Raji (cell line): ENCODE results near the gene MYH11.

Source experiments
- POLR2A ChIP-seq: IDR thresholded peaks from 2 replicates; pipeline ENCODE4 v1.6.1; 2011; ENCODE audit warnings: low read depth, low read length, control low read depth; ENCODE audit not compliant: insufficient read depth

MYH11 gene

DNA sequence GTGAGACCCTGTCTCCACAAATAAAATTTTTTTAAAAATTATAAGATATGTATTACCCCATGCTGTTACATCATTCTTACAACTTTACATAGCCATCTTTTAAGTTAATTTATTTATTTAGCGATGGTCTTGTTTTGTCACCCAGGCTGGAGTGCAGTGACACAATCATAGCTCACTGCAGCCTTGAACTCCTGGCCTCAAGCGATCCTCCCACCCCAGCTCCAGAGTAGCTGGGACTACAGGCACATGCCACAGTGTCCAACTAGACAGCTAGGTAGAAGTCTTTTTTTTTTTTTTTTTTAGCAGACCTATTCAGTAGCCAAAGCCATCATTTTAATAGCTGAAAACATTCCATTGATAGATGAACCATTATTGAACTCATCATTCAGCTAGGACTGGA is 114.1 kb downstream of the MYH11 start:
- TF ChIP-seq POLR2A = no peak

DNA sequence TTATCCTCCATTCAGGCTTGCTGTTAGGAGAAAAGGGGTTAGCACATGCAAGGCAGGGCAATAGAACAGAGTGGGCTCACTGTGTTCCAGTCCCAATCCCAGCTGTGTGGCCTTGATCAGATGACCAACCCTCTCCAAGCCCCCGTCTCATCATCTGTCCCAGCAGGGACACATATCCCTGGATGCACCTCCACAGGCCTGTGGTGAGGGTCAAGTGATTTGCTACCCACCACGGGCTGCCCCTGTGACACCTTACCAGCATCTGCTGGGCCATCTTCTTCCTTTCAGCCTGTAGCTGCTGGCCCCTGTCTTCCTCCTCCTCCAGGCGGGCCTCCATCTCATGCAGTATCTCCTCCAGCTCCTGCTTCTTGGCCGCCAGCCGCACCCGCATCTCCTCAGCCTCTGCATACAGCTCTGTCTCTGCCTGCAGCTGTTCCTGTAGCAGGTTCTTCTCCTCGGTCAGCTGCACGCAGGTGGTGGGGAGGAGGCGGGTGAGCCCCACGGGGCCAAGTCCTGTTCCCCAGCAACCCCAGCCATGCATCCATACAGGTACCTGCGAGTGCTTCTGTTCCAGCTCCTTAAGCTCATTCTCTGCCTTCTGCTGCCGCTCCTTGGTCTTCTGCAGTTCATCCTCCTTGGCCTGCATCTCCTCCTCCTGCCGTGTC is 115.5 kb downstream of the MYH11 start:
- no peak for TF ChIP-seq POLR2A

DNA sequence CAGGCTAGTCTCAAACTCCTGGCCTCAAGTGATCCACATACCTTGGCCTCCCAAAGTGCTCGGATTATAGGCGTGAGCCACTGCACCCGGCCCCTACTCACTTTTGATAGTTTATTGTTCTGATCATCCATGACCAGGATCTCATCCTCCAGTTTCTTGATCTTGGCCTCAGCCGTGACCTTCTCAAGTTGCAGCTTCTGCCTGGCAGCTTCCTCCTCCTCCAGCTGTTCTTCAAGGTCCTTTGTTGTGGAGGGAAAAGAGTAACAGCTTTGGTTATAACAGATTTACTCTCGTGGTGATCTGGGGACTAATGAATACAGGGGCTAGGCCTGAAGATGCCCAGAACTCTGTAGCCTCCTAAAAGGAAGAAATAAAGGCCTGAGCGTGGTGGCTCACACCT is 116.9 kb downstream of the MYH11 start:
- no peak for TF ChIP-seq POLR2A

DNA sequence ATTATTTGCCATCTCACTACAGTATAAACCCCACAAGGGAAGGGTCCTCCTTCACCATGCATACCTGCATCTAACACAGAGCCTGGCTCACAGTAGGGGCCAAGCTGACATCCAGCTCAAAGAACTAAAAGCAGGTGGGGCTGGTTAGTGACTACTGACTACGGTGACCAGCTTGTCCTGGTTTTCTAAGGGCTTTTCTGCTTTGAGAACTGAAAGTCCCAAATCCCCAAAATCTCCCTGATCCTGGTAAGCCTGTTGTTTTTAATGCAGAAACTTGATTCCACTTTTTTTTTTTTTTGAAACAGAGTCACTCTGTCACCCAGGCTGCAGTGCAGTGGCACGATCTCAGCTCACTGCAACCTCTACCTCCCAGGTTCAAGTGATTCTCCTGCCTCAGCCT is 117.4 kb downstream of the MYH11 start:
- TF ChIP-seq POLR2A = no peak

DNA sequence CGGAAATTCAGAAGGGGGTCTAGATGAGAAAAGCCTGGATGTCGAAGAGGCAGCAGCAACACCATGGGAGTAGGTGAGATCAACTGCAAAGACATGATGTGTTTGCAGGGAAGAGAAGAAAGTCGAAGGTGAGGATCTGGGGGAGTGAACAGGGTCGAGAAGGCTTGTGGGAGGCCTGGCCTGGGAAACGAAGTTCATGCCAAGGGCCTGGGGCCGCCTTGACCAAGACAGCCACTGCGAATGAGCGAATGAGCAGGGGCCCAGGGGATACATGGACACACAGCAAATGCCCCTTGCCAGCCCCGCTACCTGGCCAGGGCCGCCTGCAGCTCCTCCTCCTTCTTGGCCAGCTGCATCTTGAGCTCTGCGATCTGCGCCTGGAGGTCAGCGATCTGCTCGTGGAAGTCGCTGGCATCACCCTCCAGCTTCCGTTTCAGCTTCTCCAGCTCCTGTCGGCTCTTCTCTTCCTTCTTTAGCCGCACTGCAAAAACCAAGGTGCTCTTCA is 119.6 kb downstream of the MYH11 start:
- TF ChIP-seq POLR2A = no peak

DNA sequence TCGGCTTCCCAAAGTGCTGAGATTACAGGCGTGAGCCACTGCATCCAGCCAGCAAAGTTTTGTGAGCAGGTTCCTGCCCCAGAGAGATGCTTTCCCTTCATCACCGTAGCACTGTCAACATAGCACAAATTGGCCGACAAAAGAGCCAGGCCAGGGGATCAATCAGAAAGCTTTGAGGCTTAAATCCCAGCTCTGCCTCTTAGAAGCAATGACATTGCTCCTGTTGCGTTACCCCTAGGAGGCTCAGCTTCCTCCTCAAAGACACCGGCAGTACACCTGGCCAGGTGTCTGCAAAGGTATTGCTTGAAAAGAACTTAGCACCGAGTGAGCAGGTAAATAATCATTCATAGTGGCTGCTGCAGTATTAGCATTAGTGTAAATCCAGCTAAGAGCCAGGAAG is 120.3 kb downstream of the MYH11 start:
- no peak for TF ChIP-seq POLR2A

DNA sequence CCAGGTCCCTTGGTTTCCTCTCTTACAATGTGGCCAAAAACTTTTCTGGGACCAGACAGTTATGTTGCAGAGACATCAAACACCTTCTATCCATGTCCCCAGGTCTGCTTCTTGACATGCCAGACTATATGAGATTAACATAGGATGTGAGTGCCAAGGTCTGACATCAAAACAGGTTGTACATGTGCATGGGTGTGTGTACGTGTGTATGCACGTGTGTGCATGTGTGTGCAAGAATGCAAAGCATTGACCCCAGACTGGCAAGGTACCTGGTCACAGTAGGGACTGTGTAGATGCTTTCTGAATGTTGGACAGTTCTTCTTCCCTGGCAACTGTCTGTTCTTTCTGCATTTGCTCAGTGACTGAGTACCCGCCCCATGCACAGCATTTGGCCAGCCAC is 121.2 kb downstream of the MYH11 start:
- TF ChIP-seq POLR2A = no peak

DNA sequence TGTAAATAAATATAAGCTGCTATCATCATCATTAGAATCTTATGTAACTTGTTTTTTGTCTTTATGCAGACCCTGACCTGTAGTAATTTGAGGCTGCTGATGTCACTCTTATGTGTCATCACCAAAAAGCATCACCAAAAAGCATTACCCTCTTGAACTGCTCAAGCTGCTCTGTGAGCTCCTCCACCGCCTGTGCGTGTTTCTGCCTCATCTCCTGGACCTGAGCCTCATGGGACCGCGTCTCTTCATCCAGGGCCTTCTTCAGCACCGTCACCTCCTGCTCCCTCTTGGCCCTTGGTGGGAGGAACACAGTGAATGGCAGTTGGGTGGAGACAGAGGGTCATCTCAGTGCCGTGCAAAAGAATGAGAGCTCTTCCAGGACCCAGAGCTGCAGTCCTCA is 124.4 kb downstream of the MYH11 start:
- TF ChIP-seq POLR2A = no peak

DNA sequence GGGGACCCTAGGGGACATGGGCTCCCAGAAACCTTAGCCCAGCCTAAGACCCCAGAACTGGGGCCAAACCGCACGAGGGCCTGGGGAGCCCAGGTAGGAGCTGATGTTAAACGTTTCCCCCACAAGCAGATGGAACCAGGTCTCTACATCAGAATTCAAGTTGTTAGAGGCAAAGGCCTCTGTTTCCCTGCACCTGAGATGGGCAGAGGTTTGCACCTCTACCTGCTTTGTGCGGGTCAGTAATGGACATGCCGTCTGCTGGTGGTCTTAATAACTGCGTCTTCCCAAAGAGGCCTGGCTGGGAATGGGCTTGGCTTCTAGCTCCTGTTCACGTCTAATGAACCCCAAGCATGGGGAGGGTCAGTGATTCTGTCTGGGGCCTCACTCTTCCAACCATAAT is 127.7 kb downstream of the MYH11 start:
- no peak for TF ChIP-seq POLR2A

DNA sequence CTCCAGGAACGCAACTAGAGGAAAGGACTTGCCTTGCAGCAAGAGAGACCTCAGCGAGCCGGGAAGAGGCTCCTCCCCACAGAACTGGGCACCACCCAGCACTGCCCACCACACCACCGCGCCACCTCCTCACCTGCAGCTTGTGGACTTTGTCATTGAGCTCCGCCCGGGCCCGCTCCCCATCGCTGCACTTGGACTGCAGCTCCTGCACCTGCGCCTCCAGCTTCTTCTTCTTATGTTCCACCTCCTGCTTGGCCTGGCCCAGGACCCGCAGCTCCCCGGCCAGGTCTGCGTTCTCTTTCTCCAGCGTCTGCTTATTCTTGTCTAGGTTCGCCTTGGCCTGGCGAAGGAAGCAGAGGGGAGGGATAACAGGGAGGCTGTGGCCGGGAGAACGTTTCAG is 130.1 kb downstream of the MYH11 start:
- no peak for TF ChIP-seq POLR2A

DNA sequence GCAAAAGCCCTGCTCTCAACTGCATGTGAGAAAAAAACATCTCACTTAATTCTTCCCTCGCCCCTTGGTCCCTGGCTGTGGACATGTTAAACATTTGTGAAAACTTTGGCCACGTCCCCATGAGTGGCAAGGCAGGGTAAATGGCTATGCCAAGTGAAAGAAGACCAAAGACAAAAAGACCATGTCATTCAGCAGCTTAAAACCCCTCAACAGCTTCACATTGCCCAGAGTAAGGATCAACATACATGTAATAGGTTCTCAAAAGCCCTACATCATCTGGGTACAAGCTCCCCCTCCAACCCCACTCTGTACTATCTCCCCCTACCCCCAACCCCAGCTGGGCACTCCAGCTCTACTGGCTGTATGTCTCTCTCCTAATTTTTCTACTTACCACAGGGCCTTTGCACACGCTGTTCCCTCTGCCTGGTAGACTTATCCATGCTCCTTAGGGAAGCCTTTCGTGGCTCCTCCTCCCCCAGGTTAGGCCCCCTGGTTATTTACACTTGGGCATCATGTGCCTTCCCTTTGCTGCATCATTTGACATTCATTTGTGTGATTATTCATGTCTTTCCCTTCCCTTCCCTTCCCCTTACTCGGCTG is 131.1 kb downstream of the MYH11 start:
- no peak for TF ChIP-seq POLR2A

DNA sequence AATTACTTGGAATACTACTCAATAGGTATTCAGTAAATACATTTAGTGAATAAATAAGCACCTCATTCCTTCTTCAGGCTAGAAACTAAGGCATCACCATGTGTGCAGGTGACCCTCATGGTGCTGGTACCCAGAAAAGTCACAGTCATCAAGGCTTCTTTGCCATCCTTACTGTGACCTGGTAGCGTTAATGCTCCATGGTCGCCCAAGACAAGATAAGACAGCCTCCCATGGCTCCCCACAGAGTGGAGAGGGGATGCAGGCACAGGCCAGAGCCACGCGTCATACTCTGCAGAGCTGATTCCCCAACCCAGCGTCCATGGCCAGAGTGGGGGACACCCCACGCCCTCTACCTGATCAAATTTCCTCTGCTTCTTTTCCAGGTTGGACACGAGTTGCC is 133.0 kb downstream of the MYH11 start:
- no peak for TF ChIP-seq POLR2A

DNA sequence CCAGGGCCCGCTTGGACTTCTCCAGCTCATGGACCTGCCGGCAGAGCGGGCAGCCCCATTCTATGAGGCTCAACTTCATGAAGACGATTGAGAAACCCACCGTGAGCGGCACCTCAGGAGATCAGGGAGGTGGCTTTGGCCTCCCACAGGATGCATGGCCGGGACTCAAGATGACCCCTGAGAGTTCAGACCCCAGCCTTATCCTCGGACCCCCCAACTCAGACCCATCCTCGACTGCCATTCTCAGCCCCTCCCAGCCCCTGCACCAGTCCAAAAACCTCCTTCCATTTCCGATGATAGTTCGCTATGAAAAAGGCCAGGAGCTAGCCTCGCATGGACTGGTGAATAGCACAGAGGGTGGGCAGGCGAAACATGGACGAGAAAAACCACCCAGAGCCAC is 135.8 kb downstream of the MYH11 start:
- no peak for TF ChIP-seq POLR2A

DNA sequence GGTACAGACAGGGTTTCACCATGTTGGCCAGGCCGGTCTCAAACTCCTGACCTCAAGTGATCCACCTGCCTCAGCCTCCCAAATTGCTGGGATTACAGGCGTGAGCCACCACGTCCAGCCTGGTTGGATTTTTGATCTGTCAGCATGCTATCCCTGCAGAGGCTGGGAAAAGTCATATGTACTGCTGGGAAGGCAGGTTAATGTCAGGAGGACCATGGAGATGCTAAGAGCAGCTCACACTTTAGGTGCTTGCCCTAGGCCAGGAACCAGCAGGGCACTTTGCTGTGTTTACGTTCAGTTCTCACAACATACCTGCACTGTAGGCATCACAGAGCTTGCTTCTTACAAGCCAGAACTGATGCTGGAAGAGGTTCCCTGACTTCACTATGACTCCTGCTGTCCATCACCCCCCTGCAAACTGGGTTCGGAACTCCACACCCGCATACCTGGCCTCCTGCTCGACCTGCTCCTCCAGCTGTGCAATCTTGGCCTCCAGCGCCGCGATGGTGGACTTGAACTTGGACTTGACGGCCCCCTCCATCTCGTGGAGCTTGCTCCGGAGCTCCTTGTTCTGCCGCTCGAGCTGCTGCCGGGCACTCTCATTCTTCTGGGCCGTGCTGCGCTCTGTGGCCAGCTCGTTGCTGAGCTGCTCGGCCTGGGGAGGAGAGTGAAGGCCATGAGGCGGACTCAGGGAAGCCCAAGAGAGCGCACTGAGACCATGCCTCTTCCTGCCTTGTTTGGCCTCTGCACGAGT is 140.0 kb downstream of the MYH11 start:
- no peak for TF ChIP-seq POLR2A

DNA sequence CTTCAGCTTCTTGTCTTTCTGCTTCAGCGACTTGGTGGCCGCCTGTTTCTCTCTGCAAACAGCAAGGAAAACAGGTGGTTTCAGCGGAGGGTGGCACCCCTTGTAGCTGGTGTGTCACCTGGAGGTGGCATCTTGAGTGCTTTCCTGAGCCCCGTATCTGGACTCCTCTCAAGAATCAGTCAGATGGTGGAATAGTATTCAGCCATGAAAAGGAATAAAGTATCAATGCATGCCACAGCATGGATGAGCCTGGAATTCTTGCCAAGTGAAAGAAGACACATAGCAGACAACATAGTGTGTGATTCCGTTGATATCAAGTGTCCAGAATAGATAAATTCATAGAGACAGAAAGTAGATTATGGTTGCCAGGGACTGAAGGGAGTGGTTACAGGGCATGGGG is 141.6 kb downstream of the MYH11 start:
- TF ChIP-seq POLR2A = no peak
